Motor neuron (in vitro differentiated cells): Measurements from ENCODE around the gene SYNPO. TPM values are rescaled to one million over a fixed set of nuclear protein-coding genes. Genes with fewer than 3 reads are reported as not detected.

ENCODE experiments used
- ATAC-seq, 8 experiments: fragments of 200-7000 bp; cut with Tn5 transposase; replicated peaks in 6 of 8; 2 replicates each; pipeline ENCODE4 v1.8.0; 2021; ENCODE audit warnings: mild to moderate bottlenecking in 8 of 8, moderate library complexity in 8 of 8
- H3K27ac ChIP-seq, 2 donors: fragments of 250-450 bp; sonication (Bioruptor Pico); 2 replicates each; pipeline ENCODE4 v1.9.0; 2021; ENCODE audit warnings: antibody characterized with exemption in 2 of 2, mild to moderate bottlenecking in 2 of 2, moderate library complexity in 1 of 2
- H3K4me1 ChIP-seq, 2 donors: fragments of 250-450 bp; sonication (Bioruptor Pico); replicated peaks in 1 of 2; 2 replicates each; pipeline ENCODE4 v1.6.1; 2021; ENCODE audit warnings: antibody characterized with exemption in 2 of 2, mild to moderate bottlenecking in 2 of 2, moderate library complexity in 1 of 2
- H3K4me3 ChIP-seq, 5 donors: fragments of 250-450 bp; sonication (Bioruptor Pico); 2 replicates each; pipeline ENCODE4 v1.9.0; 2021; ENCODE audit warnings: antibody characterized with exemption in 5 of 5, mild to moderate bottlenecking in 5 of 5, moderate library complexity in 4 of 5
- WGBS, 10 experiments: fragments of 450-650 bp; shearing (Covaris generic); methylation state at CpG; one replicate each; pipeline ENCODE4 v1.0.0; 2022; 5-methylcytosine and 5-hydroxymethylcytosine counted together
- in situ Hi-C, 9 experiments: fragments of 400-800 bp; cut with MboI; loops; one replicate each; pipeline ENCODE4 v1.15.0; 2021; ENCODE audit warnings: low sequenced_read_pairs in 9 of 9, low pct_unique_long_range_greater_than_20kb in 2 of 9; ENCODE audit not compliant: unreplicated experiment in 9 of 9
- total RNA-seq, 8 experiments: library from RNA; unstranded; fragments of 300-600 nt; gene quantifications; 2 replicates each; pipeline versions ENCODE4 v1.2.3 to v1.2.4, GENCODE V29; 2022

Gene SYNPO
- total RNA-seq, 8 experiments from 2014 or later, result 0.27 to 17.5 (median 4.4) TPM

DNA sequence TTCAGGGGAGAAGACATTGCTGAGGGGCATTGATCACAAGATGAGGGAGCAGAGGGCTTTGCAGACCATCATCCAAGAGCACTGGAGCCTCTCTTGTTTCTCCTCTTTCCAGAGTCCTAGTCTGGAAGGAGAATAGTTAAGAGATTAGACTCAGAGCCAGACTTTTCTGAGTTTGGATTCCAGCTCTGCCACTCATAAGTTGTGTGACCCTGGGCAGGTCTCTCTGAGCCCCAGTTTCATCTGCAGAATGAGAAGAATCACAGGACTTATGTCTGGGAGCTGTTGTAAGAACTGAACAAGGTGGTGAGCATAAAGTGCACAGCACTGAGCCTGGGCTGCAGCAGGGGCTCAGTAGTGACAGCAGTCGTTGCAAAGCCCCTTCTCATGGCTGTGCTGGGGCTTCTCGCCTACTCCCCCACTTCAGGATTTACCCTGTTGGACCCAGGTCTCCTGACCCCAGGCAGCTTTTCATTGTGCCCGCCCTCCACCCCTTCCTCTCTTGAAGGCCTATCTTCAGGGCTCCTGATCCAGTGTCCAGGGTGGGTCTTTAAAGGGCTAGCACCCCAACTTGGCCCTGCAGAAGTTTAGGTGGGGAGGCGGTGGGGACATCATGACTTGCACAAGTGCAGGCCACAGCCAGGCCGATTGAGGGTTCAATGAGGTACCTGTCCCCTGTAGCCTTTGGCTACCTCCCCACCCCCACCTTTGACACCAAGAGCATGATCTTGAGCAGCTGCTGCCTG, 1.5 kb downstream of the SYNPO start:
- 60 to 100% methylated on average over 1 of the region's 5 CpGs; no CpG with 5 or more reads in 8 of the 10 experiments for WGBS, 10 experiments
- Histone ChIP-seq H3K4me1 (peaks cover 17 to 42% of the 10 kb centered on the region in 2 donors), H3K27ac (no peak overlapping the region), H3K4me3 (no peak overlapping the region)
- in situ Hi-C loops, result no loop called here
- no peak for ATAC-seq

GRCh38 chr5:150642567-150642927, 2.1 kb downstream of the SYNPO start:
- Histone ChIP-seq H3K4me3 (no peak overlapping the region), H3K4me1 (peaks cover 17 to 42% of the 10 kb centered on the region in 2 donors), H3K27ac (no peak overlapping the region)
- ATAC-seq, result peak; percentile 15 to 69 (median 26)
- in situ Hi-C loops, result no loop called here
- 0 to 93% (median 41%) methylated on average over 1 to 2 of the region's 5 CpGs; no CpG with 5 or more reads in 6 of the 10 experiments for WGBS, 10 experiments

DNA sequence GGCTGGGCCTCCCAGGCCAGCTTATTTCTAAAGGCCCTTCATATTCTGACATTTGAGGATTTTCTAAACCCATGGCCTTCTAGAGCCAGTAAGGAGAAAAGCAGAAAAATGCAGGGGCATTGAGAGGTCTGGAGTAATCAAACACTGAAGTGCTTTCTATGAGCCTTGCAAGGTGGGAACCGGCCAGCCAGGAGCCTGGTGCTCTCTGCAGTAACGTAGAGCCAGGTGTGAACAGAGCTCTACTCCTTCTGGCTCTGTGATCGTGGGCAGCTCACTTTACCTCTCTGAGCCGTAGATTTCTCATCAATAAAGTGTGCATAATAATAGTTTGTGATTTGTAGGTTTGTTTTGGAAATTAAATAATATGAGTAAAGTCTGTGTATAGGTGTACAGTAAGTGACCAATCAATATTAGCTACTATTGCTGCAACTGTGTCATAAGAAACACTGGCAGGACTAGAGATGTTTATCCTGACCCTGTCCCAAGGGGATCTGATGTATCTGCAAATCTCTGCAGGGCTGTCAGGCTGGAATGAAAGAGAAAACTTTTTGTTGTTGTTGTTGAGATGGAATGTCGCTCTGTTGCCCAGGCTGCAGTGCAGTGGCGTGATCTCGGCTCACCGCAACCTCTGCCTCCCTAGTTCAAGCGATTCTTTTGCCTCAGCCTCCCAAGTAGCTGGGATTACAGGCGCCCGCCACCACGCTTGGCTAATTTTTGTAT, 2.7 kb downstream of the SYNPO start:
- ATAC-seq, result no peak
- Histone ChIP-seq H3K27ac (no peak overlapping the region), H3K4me3 (no peak overlapping the region), H3K4me1 (peaks cover 17 to 46% of the 10 kb centered on the region in 2 donors)
- in situ Hi-C loops, result no loop called here
- WGBS, 10 experiments, result 77 to 96% (median 86%) methylated on average over 1 to 9 of the region's 12 CpGs; no CpG with 5 or more reads in 4 of the 10 experiments

GRCh38 chr5:150644058-150644457, 3.6 kb downstream of the SYNPO start:
- ATAC-seq, result no peak
- Histone ChIP-seq H3K4me1 (peaks cover 17 to 46% of the 10 kb centered on the region in 2 donors), H3K27ac (no peak overlapping the region), H3K4me3 (no peak overlapping the region)
- in situ Hi-C loops, result no loop called here
- 68 to 100% (median 80%) methylated on average over 1 to 5 of the region's 5 CpGs; no CpG with 5 or more reads in 2 of the 10 experiments for WGBS, 10 experiments

- Histone ChIP-seq H3K4me3 (no peak overlapping the region), H3K27ac (peak overlapping the region; percentile 28 to 29), H3K4me1 (peaks cover 17 to 46% of the 10 kb centered on the region in 2 donors)
- in situ Hi-C loops, result no loop called here
- WGBS, 10 experiments, result 50 to 80% (median 50%) methylated on average over 1 of the region's 2 CpGs; no CpG with 5 or more reads in 7 of the 10 experiments
- ATAC-seq, result peak in 5 of 8 experiments; percentile 22 to 61 (median 33)
These were observed 4.1 kb downstream of the SYNPO start for GRCh38 chr5:150644514-150644913.

DNA sequence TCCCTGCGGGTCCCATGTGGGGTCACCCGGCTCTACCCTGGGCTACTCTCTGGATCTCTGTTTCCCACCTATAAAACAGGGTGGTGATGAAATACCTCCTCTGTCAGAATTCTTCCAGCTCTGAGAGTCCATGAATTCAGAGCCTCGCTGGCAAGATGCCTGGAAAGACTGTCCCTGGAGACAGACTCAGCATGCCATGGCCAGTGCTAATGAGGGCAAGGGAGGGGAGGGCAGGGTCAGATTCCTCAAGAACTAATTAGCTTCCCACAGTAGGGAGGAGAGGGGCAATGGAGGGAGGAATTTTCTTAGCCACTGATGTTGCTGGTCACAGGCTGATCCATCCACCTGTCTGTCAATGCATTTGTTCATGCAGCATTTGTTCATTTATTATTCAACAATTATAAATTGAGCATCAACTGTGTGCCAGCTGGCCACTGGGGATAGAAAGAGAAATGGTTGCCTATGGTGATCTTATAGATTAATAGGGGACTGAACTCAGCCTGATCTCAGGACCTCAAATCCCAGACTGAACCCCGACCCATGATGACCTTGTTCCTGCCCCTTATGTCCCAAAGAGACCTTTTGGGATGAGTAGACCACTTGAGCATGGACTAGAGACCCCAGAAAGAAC, 4.7 kb downstream of the SYNPO start:
- 29 to 71% (median 58%) methylated on average over 1 to 3 of the region's 4 CpGs; no CpG with 5 or more reads in 5 of the 10 experiments for WGBS, 10 experiments
- in situ Hi-C loops, result no loop called here
- peak; percentile 48 to 85 (median 78) for ATAC-seq
- H3K4me1 ChIP-seq, result peaks cover 17 to 46% of the 10 kb centered on the region in 2 donors
- H3K27ac ChIP-seq, result peak overlapping the region; percentile 28 to 29
- H3K4me3 ChIP-seq, result no peak overlapping the region

GRCh38 chr5:150647275-150648251, 7.1 kb downstream of the SYNPO start:
- WGBS, 10 experiments, result 40 to 97% (median 76%) methylated on average over 1 to 22 of the region's 25 CpGs; no CpG with 5 or more reads in 1 of the 10 experiments
- peaks cover 31 to 46% of the 10 kb centered on the region in 2 donors for H3K4me1 ChIP-seq
- H3K4me3 ChIP-seq, result no peak overlapping the region
- in situ Hi-C loops, result no loop called here
- H3K27ac ChIP-seq, result peak overlapping the region in 1 of 2 donors; percentile 12
- peak in 2 of 8 experiments; percentile 8 to 17 for ATAC-seq

GRCh38 chr5:150648294-150649107, 8.0 kb downstream of the SYNPO start:
- H3K4me3 ChIP-seq, result no peak overlapping the region
- 73 to 100% (median 90%) methylated on average over 1 to 6 of the region's 16 CpGs; no CpG with 5 or more reads in 3 of the 10 experiments for whole genome bisulfite sequencing, 10 experiments
- in situ Hi-C loops, result no loop called here
- no peak for ATAC-seq
- no peak overlapping the region for H3K27ac ChIP-seq
- H3K4me1 ChIP-seq, result peaks cover 31 to 43% of the 10 kb centered on the region in 2 donors

DNA sequence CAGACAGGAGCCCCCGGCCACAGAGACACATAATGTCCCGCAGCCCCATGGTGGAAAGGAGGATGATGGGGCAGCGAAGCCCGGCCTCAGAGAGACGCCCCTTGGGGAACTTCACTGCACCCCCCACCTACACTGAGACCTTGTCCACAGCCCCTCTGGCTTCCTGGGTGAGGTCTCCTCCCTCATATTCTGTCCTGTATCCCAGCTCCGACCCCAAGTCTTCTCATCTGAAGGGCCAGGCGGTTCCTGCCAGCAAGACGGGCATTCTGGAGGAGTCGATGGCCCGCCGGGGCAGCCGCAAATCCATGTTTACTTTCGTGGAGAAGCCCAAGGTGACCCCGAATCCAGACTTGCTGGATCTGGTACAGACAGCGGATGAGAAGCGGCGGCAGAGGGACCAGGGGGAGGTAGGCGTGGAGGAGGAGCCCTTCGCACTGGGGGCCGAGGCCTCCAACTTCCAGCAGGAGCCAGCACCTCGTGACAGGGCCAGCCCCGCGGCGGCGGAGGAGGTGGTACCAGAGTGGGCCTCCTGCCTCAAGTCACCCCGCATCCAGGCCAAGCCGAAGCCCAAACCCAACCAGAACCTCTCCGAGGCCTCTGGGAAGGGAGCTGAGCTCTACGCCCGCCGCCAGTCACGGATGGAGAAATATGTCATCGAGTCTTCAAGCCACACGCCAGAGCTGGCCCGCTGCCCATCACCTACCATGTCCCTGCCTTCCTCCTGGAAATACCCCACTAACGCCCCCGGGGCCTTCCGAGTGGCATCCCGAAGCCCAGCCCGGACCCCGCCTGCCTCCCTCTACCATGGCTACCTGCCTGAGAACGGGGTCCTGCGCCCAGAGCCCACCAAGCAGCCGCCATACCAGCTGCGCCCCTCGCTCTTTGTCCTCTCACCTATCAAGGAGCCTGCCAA, 8.9 kb downstream of the SYNPO start:
- in situ Hi-C loops, result loop anchor here in 6 of 9 experiments (5.0 to 25.0 kb wide), 4 partner anchors 82 to 187 kb away; no protein-coding TSS in a partner anchor

GRCh38 chr5:150650021-150651006, 9.9 kb downstream of the SYNPO start:
- no peak overlapping the region for H3K27ac ChIP-seq
- ATAC-seq, result peak in 1 of 8 experiments; percentile 12
- no peak overlapping the region for H3K4me3 ChIP-seq
- in situ Hi-C loops, result loop anchor here in 6 of 9 experiments (5.0 to 25.0 kb wide), 4 partner anchors 83 to 188 kb away; no protein-coding TSS in a partner anchor
- 73 to 100% (median 90%) methylated on average over 1 to 19 of the region's 38 CpGs; no CpG with 5 or more reads in 3 of the 10 experiments for WGBS, 10 experiments
- peaks cover 19 to 36% of the 10 kb centered on the region in 2 donors for H3K4me1 ChIP-seq

More for the DNA sequence above, 8.9 kb downstream of the SYNPO start:
- H3K27ac ChIP-seq, result no peak overlapping the region
- no peak overlapping the region for H3K4me3 ChIP-seq
- 76 to 100% (median 92%) methylated on average over 1 to 12 of the region's 46 CpGs; no CpG with 5 or more reads in 6 of the 10 experiments for WGBS, 10 experiments
- H3K4me1 ChIP-seq, result peaks cover 28 to 43% of the 10 kb centered on the region in 2 donors
- ATAC-seq, result no peak
